Adrenal gland (tissue), 12 donors: Measurements from ENCODE around the gene SACM1L. TPM values are rescaled to one million over a fixed set of nuclear protein-coding genes. Genes with fewer than 3 reads are reported as not detected.

Source experiments
- DNase-seq, 7 donors: peaks; one replicate each; pipeline ENCODE4 v3.0.0-alpha.2; 2019 to 2020
- H3K27ac ChIP-seq, 5 donors: fragments of 200-600 bp; sonication (generic) in 4 of 5; 1 replicate in 3 of 5; 2 replicates in 2 of 5; pipeline versions ENCODE4 v1.5.1 to v1.8.0; 2016 to 2020; ENCODE audit warnings: mild to moderate bottlenecking in 1 of 5
- H3K27me3 ChIP-seq: fragments of 200-600 bp; 2 replicates; pipeline ENCODE4 v1.8.0; 2021
- H3K36me3 ChIP-seq, 2 donors: fragments of 200-600 bp; replicated peaks in 1 of 2; 1 replicate in 1 of 2; 2 replicates in 1 of 2; pipeline versions ENCODE4 v1.5.1 to v1.8.0; 2018 to 2022
- H3K4me1 ChIP-seq, 2 donors: fragments of 200-600 bp; replicated peaks in 1 of 2; 1 replicate in 1 of 2; 2 replicates in 1 of 2; pipeline versions ENCODE4 v1.5.1 to v1.8.0; 2018 to 2021
- H3K4me3 ChIP-seq, 4 donors: fragments of 200-600 bp; sonication (generic) in 3 of 4; one replicate each; pipeline ENCODE4 v1.5.1; 2016 to 2018
- H3K9me3 ChIP-seq, 3 donors: fragments of 200-600 bp; sonication (generic) in 1 of 3; replicated peaks in 1 of 3; 1 replicate in 2 of 3; 2 replicates in 1 of 3; pipeline versions ENCODE4 v1.5.1 to v1.8.0; 2016 to 2021
- CTCF ChIP-seq, 6 experiments: fragments of 450-650 bp in 4 of 6; fragments of 200-600 bp in 2 of 6; sonication (generic) in 1 of 6; IDR thresholded peaks; 1 replicate in 5 of 6; 2 replicates in 1 of 6; pipeline versions ENCODE4 v1.5.1 to v1.8.0; 2016 to 2021; ENCODE audit warnings: antibody characterized with exemption in 6 of 6, mild to moderate bottlenecking in 2 of 6, moderate library complexity in 1 of 6
- POLR2A ChIP-seq, 2 donors: fragments of 450-650 bp; IDR thresholded peaks; one replicate each; pipeline ENCODE4 v1.6.1; 2017; ENCODE audit warnings: antibody characterized with exemption in 2 of 2, mild to moderate bottlenecking in 2 of 2, moderate library complexity in 1 of 2
- WGBS, 4 donors: extraction: QIAGEN DNeasy Blood & Tissue Kit in 2 of 4; methylation state at CpG; one replicate each; pipeline versions ENCODE4 v1.1.5 to v1.1.7; 2013 to 2017; 5-methylcytosine and 5-hydroxymethylcytosine counted together
- intact Hi-C, 2 donors: fragments of 100-400 bp; cut with DNase I; formaldehyde crosslinking; loops; one replicate each; pipeline versions ENCODE4 v1.14.1 to v1.15.0; 2022 to 2023
- polyA plus RNA-seq, 3 donors: library from polyadenylated mRNA; stranded (reverse); fragments of 200-250 nt in 2 of 3; fragments of 350-450 nt in 1 of 3; fragmentation: Illumina TruSeq in 1 of 3; extraction: RNeasy Lipid Tissue Mini Kit (QIAGEN cat#74804) in 1 of 3; gene quantifications; one replicate each; pipeline ENCODE4 v1.2.3, GENCODE V29; 2013 to 2014
- total RNA-seq, 9 donors: library from RNA; depleted of rRNA in 4 of 9; stranded (reverse); fragments of >200 nt in 4 of 9; fragments of 120-200 nt in 1 of 9; fragmentation: NEBNext Ultra II Directional in 1 of 9; extraction: Animal tissue kit (Norgen Biotek cat#: 25700) in 1 of 9; gene quantifications; one replicate each; pipeline versions ENCODE4 v1.1.0 to v1.2.4, GENCODE V29; 2013 to 2023
- donor health status: healthy with polysubstance abuse.
- donor health status: Bipolar disorder and iron deficiency.
- donor health status: DM: yes; HTN: yes; CAD: no.
- donor health status: DM: no; HTN: no; CAD: no.
- donor health status: DM: no; HTN: no; CAD: no.
- donor health status: DM: yes; HTN: yes; CAD: no.

The SACM1L gene
- total and polyA plus RNA-seq, 12 donors: 22.5 to 63.2 (median 44.8) TPM

- DNase-seq: no peak
- WGBS, 4 donors: 92 to 95% (median 92%) methylated on average over 6 to 12 of the region's 12 CpGs
- TF ChIP-seq CTCF (IDR thresholded peaks at IDR 0.05): no peak
- no peak for TF ChIP-seq POLR2A (IDR thresholded peaks at IDR 0.05)
- Histone ChIP-seq H3K4me1 (no peaks in the 10 kb centered on the region), H3K36me3 (no peaks in the 10 kb centered on the region), H3K9me3 (no peaks in the 10 kb centered on the region), H3K27me3 (no peaks in the 10 kb centered on the region), H3K4me3 (no peak overlapping the region), H3K27ac (no peak overlapping the region)
- intact Hi-C loops: no loop called here
Observed at GRCh38 chr3:45781841-45782240, 92.6 kb downstream of the SACM1L start.

GRCh38 chr3:45782381-45782780 is 93.2 kb downstream of the SACM1L start:
- no peak for DNase-seq
- H3K4me1 ChIP-seq: no peaks in the 10 kb centered on the region
- no peak overlapping the region for H3K4me3 ChIP-seq
- no peaks in the 10 kb centered on the region for H3K9me3 ChIP-seq
- no peaks in the 10 kb centered on the region for H3K27me3 ChIP-seq
- intact Hi-C loops: no loop called here
- TF ChIP-seq CTCF (IDR thresholded peaks at IDR 0.05) (no peak), POLR2A (IDR thresholded peaks at IDR 0.05) (no peak)
- WGBS, 4 donors: 81 to 82% (median 82%) methylated on average over 3 of the region's 3 CpGs
- no peaks in the 10 kb centered on the region for H3K36me3 ChIP-seq
- no peak overlapping the region for H3K27ac ChIP-seq

GRCh38 chr3:45783667-45784066 is 94.5 kb downstream of the SACM1L start:
- no peak for TF ChIP-seq POLR2A (IDR thresholded peaks at IDR 0.05)
- TF ChIP-seq CTCF (IDR thresholded peaks at IDR 0.05): no peak
- 88 to 97% (median 93%) methylated on average over 2 to 3 of the region's 3 CpGs for WGBS, 4 donors
- no peaks in the 10 kb centered on the region for H3K27me3 ChIP-seq

GRCh38 chr3:45785605-45786150 is 96.5 kb downstream of the SACM1L start:
- Histone ChIP-seq H3K27ac (no peak overlapping the region), H3K4me3 (no peak overlapping the region), H3K27me3 (no peaks in the 10 kb centered on the region), H3K36me3 (no peaks in the 10 kb centered on the region), H3K9me3 (peaks cover 0 to 5% (median 0%) of the 10 kb centered on the region in 3 donors), H3K4me1 (no peaks in the 10 kb centered on the region)
- 75 to 86% (median 80%) methylated on average over 3 of the region's 3 CpGs for whole genome bisulfite sequencing, 4 donors
- intact Hi-C loops: no loop called here
- TF ChIP-seq CTCF (IDR thresholded peaks at IDR 0.05): no peak
- TF ChIP-seq POLR2A (IDR thresholded peaks at IDR 0.05): no peak
- no peak for DNase-seq

More at GRCh38 chr3:45783667-45784066, 94.5 kb downstream of the SACM1L start:
- Histone ChIP-seq H3K27ac (no peak overlapping the region), H3K4me1 (no peaks in the 10 kb centered on the region), H3K36me3 (no peaks in the 10 kb centered on the region), H3K9me3 (peaks cover 0 to 2% (median 0%) of the 10 kb centered on the region in 3 donors), H3K4me3 (no peak overlapping the region)
- intact Hi-C loops: no loop called here
- DNase-seq: no peak
